Neuronal stem cell (in vitro differentiated cells): Measurements from ENCODE around the gene G6PD.
"Not testable (repeated sequence)": the region's sequence is repeated elsewhere in the genome, so short reads cannot be mapped to it uniquely, and the experiment has no call there.

ENCODE experiments used
- DNase-seq: peaks from one replicate; pipeline ENCODE4 v3.0.0-alpha.2; 2013; ENCODE audit warnings: low spot score
- H2AFZ ChIP-seq: one replicate; pipeline ENCODE4 v1.6.1; 2013; ENCODE audit warnings: mild to moderate bottlenecking, low read length, inconsistent platforms
- H2AK5ac ChIP-seq: 2 replicates; pipeline ENCODE4 v1.6.1; 2013; ENCODE audit warnings: low read depth, mild to moderate bottlenecking, inconsistent platforms, low read length, moderate library complexity, mixed read lengths
- H2BK120ac ChIP-seq: 2 replicates; pipeline ENCODE4 v1.6.1; 2013; ENCODE audit warnings: low read depth, mild to moderate bottlenecking, inconsistent platforms, low read length, moderate library complexity, mixed read lengths
- H2BK12ac ChIP-seq: one replicate; pipeline ENCODE4 v1.6.1; 2013; ENCODE audit warnings: low read length, inconsistent platforms
- H2BK15ac ChIP-seq: 2 replicates; pipeline ENCODE4 v1.6.1; 2013; ENCODE audit warnings: mild to moderate bottlenecking, low read length, inconsistent platforms, mixed read lengths
- H2BK5ac ChIP-seq: one replicate; pipeline ENCODE4 v1.6.1; 2013; ENCODE audit warnings: inconsistent platforms, mild to moderate bottlenecking, low read length, moderate library complexity
- H3K14ac ChIP-seq: one replicate; pipeline ENCODE4 v1.6.1; 2013; ENCODE audit warnings: low read length, inconsistent platforms
- H3K18ac ChIP-seq: 2 replicates; pipeline ENCODE4 v1.6.1; 2013; ENCODE audit warnings: low read length, inconsistent platforms
- H3K23ac ChIP-seq: 2 replicates; pipeline ENCODE4 v1.6.1; 2013; ENCODE audit warnings: low read depth, mild to moderate bottlenecking, mixed read lengths, low read length, inconsistent platforms; ENCODE audit not compliant: poor library complexity
- H3K27ac ChIP-seq: replicated peaks from 3 replicates; pipeline ENCODE4 v1.5.1; 2013; ENCODE audit warnings: low read length, inconsistent platforms
- H3K27me3 ChIP-seq, 3 experiments: 2 replicates each; pipeline ENCODE4 v1.6.1; 2013; ENCODE audit warnings: low read length in 3 of 3, mild to moderate bottlenecking in 2 of 3, inconsistent platforms in 1 of 3, low read depth in 1 of 3, mixed read lengths in 1 of 3, moderate library complexity in 1 of 3; ENCODE audit not compliant: control insufficient read depth in 3 of 3, insufficient read depth in 3 of 3
- H3K36me3 ChIP-seq, 2 donors: replicated peaks in 1 of 2; 2 replicates each; pipeline ENCODE4 v1.6.1; 2013; ENCODE audit warnings: low read length in 2 of 2; ENCODE audit not compliant: control insufficient read depth in 2 of 2, insufficient read depth in 2 of 2
- H3K4ac ChIP-seq: 2 replicates; pipeline ENCODE4 v1.6.1; 2013; ENCODE audit warnings: inconsistent platforms, mild to moderate bottlenecking, low read length, moderate library complexity
- H3K4me1 ChIP-seq, 2 donors: 1 replicate in 1 of 2; 2 replicates in 1 of 2; pipeline ENCODE4 v1.6.1; 2013; ENCODE audit warnings: low read length in 2 of 2, low read depth in 1 of 2; ENCODE audit not compliant: control insufficient read depth in 2 of 2, insufficient read depth in 1 of 2
- H3K4me2 ChIP-seq: one replicate; pipeline ENCODE4 v1.6.1; 2013; ENCODE audit warnings: mild to moderate bottlenecking, low read length, inconsistent platforms; ENCODE audit not compliant: insufficient read depth, poor library complexity, severe bottlenecking
- H3K4me3 ChIP-seq, 2 donors: 2 replicates each; pipeline ENCODE4 v1.5.1; 2013; ENCODE audit warnings: low read length in 2 of 2, mild to moderate bottlenecking in 2 of 2, inconsistent platforms in 1 of 2, moderate library complexity in 1 of 2
- H3K79me1 ChIP-seq: one replicate; pipeline ENCODE4 v1.6.1; 2013; ENCODE audit warnings: low read depth, mild to moderate bottlenecking, inconsistent platforms, low read length, moderate library complexity
- H3K9ac ChIP-seq: one replicate; pipeline ENCODE4 v1.6.1; 2013; ENCODE audit warnings: mild to moderate bottlenecking, low read depth, low read length, inconsistent platforms; ENCODE audit not compliant: poor library complexity
- H3K9me3 ChIP-seq, 2 donors: replicated peaks in 1 of 2; 2 replicates each; pipeline versions ENCODE3 to v1.6.1; 2013; ENCODE audit warnings: low read length in 2 of 2, mild to moderate bottlenecking in 2 of 2, inconsistent platforms in 1 of 2, low read depth in 1 of 2, mixed read lengths in 1 of 2, moderate library complexity in 1 of 2; ENCODE audit not compliant: control insufficient read depth in 2 of 2, insufficient read depth in 1 of 2
- H4K8ac ChIP-seq: one replicate; pipeline ENCODE4 v1.6.1; 2013; ENCODE audit warnings: low read depth, mild to moderate bottlenecking, inconsistent platforms, low read length, moderate library complexity
- H4K91ac ChIP-seq: one replicate; pipeline ENCODE4 v1.6.1; 2013; ENCODE audit warnings: low read length, low read depth, mild to moderate bottlenecking, inconsistent platforms; ENCODE audit not compliant: poor library complexity
- WGBS, 2 donors: extraction: QIAGEN DNeasy Blood & Tissue Kit; methylation state at CpG; one replicate each; pipeline ENCODE4 v1.1.7; 2013; ENCODE audit warnings: missing lambda C conversion rate in 2 of 2, mixed read lengths in 1 of 2; ENCODE audit not compliant: insufficient read length in 2 of 2, insufficient replicate concordance in 1 of 2; ENCODE audit errors: extremely low coverage in 2 of 2; 5-methylcytosine and 5-hydroxymethylcytosine counted together

The G6PD gene

GRCh38 chrX:154575076-154575475, 28.4 kb upstream of the G6PD start:
- H3K18ac ChIP-seq, H2AK5ac ChIP-seq, H3K27me3 ChIP-seq, H3K4me2 ChIP-seq, DNase-seq, H3K14ac ChIP-seq, H2AFZ ChIP-seq, H4K8ac ChIP-seq, H2BK120ac ChIP-seq, H2BK12ac ChIP-seq, H3K79me1 ChIP-seq, H2BK15ac ChIP-seq, H3K4me1 ChIP-seq, H3K27ac ChIP-seq, H3K9me3 ChIP-seq, H3K4ac ChIP-seq, H3K36me3 ChIP-seq, H4K91ac ChIP-seq, H2BK5ac ChIP-seq, H3K4me3 ChIP-seq, H3K9ac ChIP-seq, H3K23ac ChIP-seq: not testable (repeated sequence)
- no CpG with 5 or more reads among the region's 5 CpGs for WGBS, 2 donors

- not testable (repeated sequence) for H3K9me3 ChIP-seq, H3K18ac ChIP-seq, H4K91ac ChIP-seq, H3K27ac ChIP-seq, H2BK12ac ChIP-seq, H2AK5ac ChIP-seq, H3K36me3 ChIP-seq, H2BK15ac ChIP-seq, H3K14ac ChIP-seq, H2BK120ac ChIP-seq, H3K79me1 ChIP-seq, H2BK5ac ChIP-seq, DNase-seq, H3K4me2 ChIP-seq, H3K23ac ChIP-seq, H4K8ac ChIP-seq, H3K4ac ChIP-seq, H3K9ac ChIP-seq, H2AFZ ChIP-seq, H3K4me1 ChIP-seq, H3K4me3 ChIP-seq, H3K27me3 ChIP-seq
- no CpG with 5 or more reads among the region's 10 CpGs for WGBS, 2 donors
These were observed 26.4 kb upstream of the G6PD start for GRCh38 chrX:154573061-154573460.

DNA sequence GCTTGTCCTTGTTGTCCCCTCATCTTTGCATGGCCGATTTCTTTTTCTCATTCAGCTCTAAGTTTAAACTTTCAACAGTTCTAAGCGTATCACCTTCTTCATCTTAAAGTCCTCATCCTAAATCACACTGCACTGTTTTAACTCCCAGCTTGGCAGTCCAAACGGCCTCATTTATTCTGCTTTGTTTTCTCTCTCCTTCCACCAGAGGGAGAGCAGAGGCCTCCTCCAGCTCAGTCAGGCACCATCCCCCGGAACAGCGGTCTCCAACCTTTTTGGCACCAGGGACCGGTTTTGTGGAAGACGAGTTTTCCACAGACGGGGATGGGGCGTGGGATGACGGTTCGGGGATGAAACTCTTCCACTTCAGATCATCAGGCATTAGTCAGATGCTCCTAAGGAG, 23.7 kb upstream of the G6PD start:
- not testable (repeated sequence) for DNase-seq, H3K27me3 ChIP-seq, H2BK15ac ChIP-seq, H3K9ac ChIP-seq, H4K91ac ChIP-seq, H3K18ac ChIP-seq, H2BK5ac ChIP-seq, H3K14ac ChIP-seq, H2AK5ac ChIP-seq, H3K9me3 ChIP-seq, H3K27ac ChIP-seq, H3K4me1 ChIP-seq, H4K8ac ChIP-seq, H2BK120ac ChIP-seq, H3K4ac ChIP-seq, H3K79me1 ChIP-seq, H2AFZ ChIP-seq, H3K4me3 ChIP-seq, H2BK12ac ChIP-seq, H3K23ac ChIP-seq, H3K36me3 ChIP-seq, H3K4me2 ChIP-seq
- WGBS, 2 donors = no CpG with 5 or more reads among the region's 11 CpGs

- not testable (repeated sequence) for H3K27me3 ChIP-seq, H2BK15ac ChIP-seq, H3K9me3 ChIP-seq, H4K91ac ChIP-seq, H2BK12ac ChIP-seq, H3K4ac ChIP-seq, H3K18ac ChIP-seq, H2AFZ ChIP-seq, H3K14ac ChIP-seq, H3K4me3 ChIP-seq, H3K36me3 ChIP-seq, DNase-seq, H2AK5ac ChIP-seq, H3K27ac ChIP-seq, H3K4me1 ChIP-seq, H2BK5ac ChIP-seq, H3K79me1 ChIP-seq, H4K8ac ChIP-seq, H3K4me2 ChIP-seq, H2BK120ac ChIP-seq, H3K9ac ChIP-seq, H3K23ac ChIP-seq
- WGBS, 2 donors = no CpG with 5 or more reads among the region's 10 CpGs
These were observed 15.6 kb upstream of the G6PD start for GRCh38 chrX:154562295-154562694.
